Endothelial cell of umbilical vein (primary cell): Measurements from ENCODE around the gene PAFAH2. TPM values are rescaled to one million over a fixed set of nuclear protein-coding genes. Genes with fewer than 3 reads are reported as not detected.
"Not testable (repeated sequence)": the region's sequence is repeated elsewhere in the genome, so short reads cannot be mapped to it uniquely, and the experiment has no call there.

Source experiments
- BruUV-seq: library from RNA; stranded (reverse); fragments of 400-500 nt; replicated peaks from 2 replicates; lab custom pipeline; 2021; lab: Mats Ljungman, UMichigan
- CTCF ChIA-PET: fragments of 300-600, 350-600 bp; sonication (Branson Sonifier 250); formaldehyde crosslinking; loops from one replicate; lab custom pipeline; 2021; ENCODE audit warnings: antibody characterized with exemption, inconsistent platforms; lab: Charles Lee
- POLR2A ChIA-PET: fragments of 300-600, 350-600 bp; sonication (Branson Sonifier 250); formaldehyde crosslinking; loops from one replicate; lab custom pipeline; 2021; ENCODE audit warnings: antibody characterized with exemption, inconsistent platforms; lab: Charles Lee
- DNase-seq: peaks from one replicate; pipeline ENCODE4 v3.0.0-alpha.2; 2011; ENCODE audit warnings: low read depth, low spot score
- FAIRE-seq: peaks from 2 replicates; lab custom pipeline; 2011; peaks lifted over from hg19 to GRCh38; lab: Jason Lieb, UNC
- H2AFZ ChIP-seq: 2 replicates; pipeline ENCODE4 v1.6.0; 2012; ENCODE audit warnings: low read depth, low read length, control low read depth, inconsistent platforms
- H3K27ac ChIP-seq: 2 replicates; pipeline ENCODE4 v1.5.1; 2011; ENCODE audit warnings: low read depth, mild to moderate bottlenecking, control low read depth, low read length, moderate library complexity; ENCODE audit not compliant: insufficient read depth
- H3K27me3 ChIP-seq, 2 experiments: 2 replicates each; pipeline versions ENCODE4 v1.6.0 to v1.6.1; 2011; ENCODE audit warnings: low read length in 2 of 2, mixed read lengths in 1 of 2; ENCODE audit not compliant: control insufficient read depth in 2 of 2, insufficient read depth in 2 of 2
- H3K36me3 ChIP-seq, 2 experiments: 2 replicates in 1 of 2; 3 replicates in 1 of 2; pipeline ENCODE4 v1.5.1; 2011; ENCODE audit warnings: low read length in 2 of 2, mild to moderate bottlenecking in 1 of 2, moderate library complexity in 1 of 2; ENCODE audit not compliant: control insufficient read depth in 2 of 2, insufficient read depth in 2 of 2; ENCODE audit errors: extremely low read depth in 1 of 2
- H3K4me1 ChIP-seq: 3 replicates; pipeline ENCODE4 v1.5.1; 2011; ENCODE audit warnings: mild to moderate bottlenecking, low read length; ENCODE audit not compliant: control insufficient read depth, insufficient read depth; ENCODE audit errors: extremely low read depth
- H3K4me2 ChIP-seq: 2 replicates; pipeline ENCODE4 v1.6.1; 2011; ENCODE audit warnings: low read length, control low read depth, mixed read lengths; ENCODE audit not compliant: insufficient read depth
- H3K4me3 ChIP-seq, 3 experiments: fragments of 200-600 bp in 1 of 3; sonication (generic), shearing (Covaris generic) in 1 of 3; replicated peaks in 1 of 3; 2 replicates each; pipeline ENCODE4 v1.5.1; 2011 to 2016; ENCODE audit warnings: control low read depth in 3 of 3, low read length in 3 of 3, mild to moderate bottlenecking in 2 of 3, inconsistent platforms in 1 of 3, low read depth in 1 of 3, moderate library complexity in 1 of 3; ENCODE audit not compliant: insufficient read depth in 1 of 3
- H3K79me2 ChIP-seq: 2 replicates; pipeline ENCODE4 v1.6.0; 2012; ENCODE audit warnings: low read length, inconsistent platforms; ENCODE audit not compliant: control insufficient read depth, insufficient read depth
- H3K9ac ChIP-seq: replicated peaks from 2 replicates; pipeline ENCODE3; 2011; ENCODE audit warnings: low read length, control low read depth; ENCODE audit not compliant: insufficient read depth; ENCODE audit errors: extremely low read depth
- H3K9me1 ChIP-seq: replicated peaks from 3 replicates; pipeline ENCODE4 v1.6.0; 2011; ENCODE audit warnings: mild to moderate bottlenecking, low read length; ENCODE audit not compliant: control insufficient read depth, insufficient read depth; ENCODE audit errors: extremely low read depth
- H3K9me3 ChIP-seq: replicated peaks from 2 replicates; pipeline ENCODE4 v1.5.1; 2012; ENCODE audit warnings: low read length, inconsistent platforms; ENCODE audit not compliant: control insufficient read depth, insufficient read depth
- H4K20me1 ChIP-seq: replicated peaks from 2 replicates; pipeline ENCODE3; 2011; ENCODE audit warnings: mild to moderate bottlenecking, low read length; ENCODE audit not compliant: control insufficient read depth, insufficient read depth; ENCODE audit errors: extremely low read depth
- CTCF ChIP-seq, 2 donors: IDR thresholded peaks; 1 replicate in 1 of 2; 2 replicates in 1 of 2; pipeline ENCODE4 v1.5.1; 2011; ENCODE audit warnings: low read length in 2 of 2, mild to moderate bottlenecking in 2 of 2, moderate library complexity in 2 of 2, control low read depth in 1 of 2, inconsistent platforms in 1 of 2, low read depth in 1 of 2; ENCODE audit not compliant: insufficient read depth in 1 of 2; ENCODE audit errors: extremely low read depth in 1 of 2
- EZH2 ChIP-seq: IDR thresholded peaks from 2 replicates; pipeline ENCODE4 v1.6.1; 2012; ENCODE audit warnings: borderline replicate concordance, low read depth, mild to moderate bottlenecking, moderate library complexity, low read length, inconsistent platforms; ENCODE audit not compliant: severe bottlenecking
- FOS ChIP-seq: IDR thresholded peaks from 2 replicates; pipeline ENCODE4 v1.6.1; 2011; ENCODE audit warnings: mild to moderate bottlenecking, low read length, moderate library complexity, borderline replicate concordance; ENCODE audit not compliant: insufficient read depth
- GATA2 ChIP-seq: IDR thresholded peaks from 2 replicates; pipeline ENCODE4 v1.7.0; 2011; ENCODE audit warnings: low read depth, mild to moderate bottlenecking, moderate library complexity, mixed read lengths, low read length; ENCODE audit not compliant: insufficient read length, insufficient read depth
- JUN ChIP-seq: IDR thresholded peaks from 2 replicates; pipeline ENCODE4 v1.6.1; 2011; ENCODE audit warnings: borderline replicate concordance, low read depth; ENCODE audit not compliant: insufficient read length, insufficient read depth
- MAX ChIP-seq: IDR thresholded peaks from 2 replicates; pipeline ENCODE4 v1.6.1; 2011; ENCODE audit not compliant: insufficient read depth, insufficient read length
- MYC ChIP-seq: IDR thresholded peaks from one replicate; pipeline ENCODE4 v1.6.1; 2011; ENCODE audit warnings: mild to moderate bottlenecking, low read depth, low read length
- POLR2A ChIP-seq: IDR thresholded peaks from 2 replicates; pipeline ENCODE4 v1.6.1; 2012; ENCODE audit warnings: low read depth, mild to moderate bottlenecking, control low read depth, low read length
- POLR2AphosphoS5 ChIP-seq: IDR thresholded peaks from 2 replicates; pipeline ENCODE4 v1.6.1; 2012; ENCODE audit warnings: low read depth, mild to moderate bottlenecking, control low read depth, low read length, moderate library complexity; ENCODE audit not compliant: insufficient read depth
- dilution Hi-C: fragments of 300-500 bp; cut with MboI; formaldehyde crosslinking; loops from one replicate; pipeline ENCODE4 v1.15.0; 2019; ENCODE audit warnings: low sequenced_read_pairs; ENCODE audit not compliant: extremely low pct_ligation_motif_present
- intact Hi-C: fragments of 100-400 bp; cut with micrococcal nuclease; formaldehyde crosslinking; loops from one replicate; pipeline ENCODE4 v1.10.0; 2022
- polyA plus RNA-seq, 4 experiments: library from polyadenylated mRNA; depleted of rRNA in 3 of 4; stranded (reverse) in 3 of 4; unstranded in 1 of 4; fragments of >200 nt; gene quantifications; 2 replicates each; pipeline versions ENCODE4 v1.2.1 to v1.2.3, GENCODE V29; 2011 to 2012; ENCODE audit warnings: missing spikeins in 1 of 4
- total RNA-seq: library from RNA; stranded (reverse); gene quantifications from 2 replicates; pipeline ENCODE4 v1.2.3, GENCODE V29; 2021

PAFAH2 gene
- total and polyA plus RNA-seq, 2 donors (not counting 3 experiments of a cell fraction or from before 2014, with no cell fraction given): 6.0 to 6.9 TPM

DNA sequence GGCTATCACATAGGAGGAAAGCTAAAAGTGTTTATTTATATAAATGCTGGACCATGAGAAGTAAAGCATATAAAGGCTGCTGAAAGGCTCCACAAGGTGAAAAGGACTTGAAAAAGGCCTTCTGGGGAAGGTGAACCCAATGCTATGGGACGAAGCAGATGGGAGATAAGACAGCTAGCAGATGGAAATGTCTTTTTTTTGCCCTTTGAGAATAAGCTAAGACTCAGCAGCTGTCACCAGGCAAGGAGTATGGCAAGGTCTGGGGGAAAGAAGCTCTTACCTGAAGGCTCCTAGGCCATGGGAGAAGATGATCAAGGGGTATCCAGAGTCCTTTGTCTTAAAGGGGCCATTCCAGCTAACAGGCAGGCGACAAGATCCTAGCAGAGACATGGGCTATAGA, 9.9 kb downstream of the PAFAH2 start:
- no peaks in the 10 kb centered on the region for H3K9me3 ChIP-seq
- H3K4me1 ChIP-seq: no peaks in the 10 kb centered on the region
- H3K27ac ChIP-seq: no peak overlapping the region
- H3K4me3 ChIP-seq: no peak overlapping the region
- dilution Hi-C loops: loop anchor here (25.0 kb wide), 1 partner anchor 101 kb away; the partner anchor contains the start of gene PAQR7
- no TSS peak for BruUV-seq
- H3K9me1 ChIP-seq: no peaks in the 10 kb centered on the region
- no peaks in the 10 kb centered on the region for H3K27me3 ChIP-seq
- no peak for TF ChIP-seq CTCF (IDR thresholded peaks at IDR 0.05; ENCODE audit: extremely low read depth in 1 of 2, insufficient read depth in 1 of 2, low read depth in 1 of 2, low read length in 2 of 2)
- TF ChIP-seq MAX: no peak
- TF ChIP-seq JUN: no peak
- TF ChIP-seq POLR2A: no peak
- no peak for TF ChIP-seq FOS
- TF ChIP-seq EZH2: no peak
- TF ChIP-seq GATA2: no peak
- no peak for TF ChIP-seq POLR2AphosphoS5
- TF ChIP-seq MYC: no peak
- no peak for DNase-seq
- peaks cover 0 to 2% of the 10 kb centered on the region in 2 experiments for H3K36me3 ChIP-seq
- CTCF ChIA-PET: interaction anchor here (0.9 to 5.2 kb wide), 4 partner anchors 10 to 95 kb away, joined by 3 to 26 read pairs (median 9); partner anchors contain the start of gene PAFAH2
- H3K9ac ChIP-seq: no peak overlapping the region
- POLR2A ChIA-PET: no interaction called here
- FAIRE-seq: no peak
- H4K20me1 ChIP-seq: no peaks in the 10 kb centered on the region
- intact Hi-C loops: no loop called here
- H3K79me2 ChIP-seq: no peaks in the 10 kb centered on the region
- H3K4me2 ChIP-seq: no peak overlapping the region
- H2AFZ ChIP-seq: no peak overlapping the region

DNA sequence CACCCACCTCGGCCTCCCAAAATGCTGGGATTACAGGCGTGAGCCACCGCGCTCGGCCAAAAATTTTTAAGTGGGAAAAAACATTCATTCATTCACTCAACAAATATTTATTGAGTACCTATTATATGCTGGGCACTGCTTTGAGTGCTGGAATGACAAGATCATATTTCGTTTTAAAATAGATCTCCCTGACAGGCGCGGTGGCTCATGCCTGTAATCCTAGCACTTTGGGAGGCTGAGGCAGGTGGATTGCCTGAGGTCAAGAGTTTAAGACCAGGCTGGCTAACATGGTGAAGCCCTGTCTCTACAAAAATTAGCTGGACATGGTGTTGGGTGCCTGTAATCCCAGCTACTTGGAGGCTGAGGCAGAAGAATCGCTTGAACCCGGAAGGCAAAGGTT, 11.1 kb downstream of the PAFAH2 start:
- DNase-seq, H3K27me3 ChIP-seq, H3K9me3 ChIP-seq, FAIRE-seq, H3K9me1 ChIP-seq, intact Hi-C loops, H3K27ac ChIP-seq, H3K4me1 ChIP-seq, H3K36me3 ChIP-seq, H3K4me2 ChIP-seq, H3K4me3 ChIP-seq, H2AFZ ChIP-seq, BruUV-seq, POLR2A ChIA-PET, H4K20me1 ChIP-seq, H3K9ac ChIP-seq, H3K79me2 ChIP-seq: not testable (repeated sequence)
- dilution Hi-C loops: loop anchor here (25.0 kb wide), 1 partner anchor 99 kb away; the partner anchor contains the start of gene PAQR7
- CTCF ChIA-PET: interaction anchor here (0.6 to 5.2 kb wide), 3 partner anchors 11 to 150 kb away, joined by 3 to 26 read pairs (median 15); partner anchors contain the start of gene PAFAH2
